ENCODE results near the gene PTPN9.

DNA sequence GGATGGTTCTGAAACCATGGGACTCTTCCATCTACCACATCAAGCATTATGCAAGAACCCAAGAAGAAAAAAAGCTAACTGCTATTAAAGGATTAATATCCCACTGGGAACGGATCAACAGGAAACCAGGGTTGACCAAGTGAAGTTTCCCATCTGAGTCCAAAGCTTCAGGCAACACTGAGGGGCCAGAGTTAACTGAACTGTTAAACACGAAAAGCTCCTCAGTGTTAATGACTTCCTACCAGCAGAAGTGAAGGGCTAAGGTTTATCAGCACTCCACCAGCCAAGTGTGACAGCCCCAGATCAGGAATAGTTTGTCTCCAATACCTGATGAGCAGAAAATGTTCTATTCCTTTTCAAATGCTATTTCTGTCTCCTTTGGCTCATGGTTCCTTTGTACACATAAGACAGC, 36.7 kb downstream of the PTPN9 start:
- TF ChIP-seq POLR2A (IDR thresholded peaks at IDR 0.05; ENCODE audit: low read depth, low read length) (no peak), MXI1 (IDR thresholded peaks at IDR 0.05; ENCODE audit: borderline replicate concordance, low read depth, low read length) (no peak), RAD21 (IDR thresholded peaks at IDR 0.05; ENCODE audit: low read length) (no peak), CEBPB (IDR thresholded peaks at IDR 0.05; ENCODE audit: low read depth, low read length) (no peak)
- TF ChIP-seq, protein P1, sequence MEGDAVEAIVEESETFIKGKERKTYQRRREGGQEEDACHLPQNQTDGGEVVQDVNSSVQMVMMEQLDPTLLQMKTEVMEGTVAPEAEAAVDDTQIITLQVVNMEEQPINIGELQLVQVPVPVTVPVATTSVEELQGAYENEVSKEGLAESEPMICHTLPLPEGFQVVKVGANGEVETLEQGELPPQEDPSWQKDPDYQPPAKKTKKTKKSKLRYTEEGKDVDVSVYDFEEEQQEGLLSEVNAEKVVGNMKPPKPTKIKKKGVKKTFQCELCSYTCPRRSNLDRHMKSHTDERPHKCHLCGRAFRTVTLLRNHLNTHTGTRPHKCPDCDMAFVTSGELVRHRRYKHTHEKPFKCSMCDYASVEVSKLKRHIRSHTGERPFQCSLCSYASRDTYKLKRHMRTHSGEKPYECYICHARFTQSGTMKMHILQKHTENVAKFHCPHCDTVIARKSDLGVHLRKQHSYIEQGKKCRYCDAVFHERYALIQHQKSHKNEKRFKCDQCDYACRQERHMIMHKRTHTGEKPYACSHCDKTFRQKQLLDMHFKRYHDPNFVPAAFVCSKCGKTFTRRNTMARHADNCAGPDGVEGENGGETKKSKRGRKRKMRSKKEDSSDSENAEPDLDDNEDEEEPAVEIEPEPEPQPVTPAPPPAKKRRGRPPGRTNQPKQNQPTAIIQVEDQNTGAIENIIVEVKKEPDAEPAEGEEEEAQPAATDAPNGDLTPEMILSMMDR (conservative IDR thresholded peaks at IDR 0.05; ENCODE audit: low read depth, low read length): no peak
- TF ChIP-seq, protein P2, sequence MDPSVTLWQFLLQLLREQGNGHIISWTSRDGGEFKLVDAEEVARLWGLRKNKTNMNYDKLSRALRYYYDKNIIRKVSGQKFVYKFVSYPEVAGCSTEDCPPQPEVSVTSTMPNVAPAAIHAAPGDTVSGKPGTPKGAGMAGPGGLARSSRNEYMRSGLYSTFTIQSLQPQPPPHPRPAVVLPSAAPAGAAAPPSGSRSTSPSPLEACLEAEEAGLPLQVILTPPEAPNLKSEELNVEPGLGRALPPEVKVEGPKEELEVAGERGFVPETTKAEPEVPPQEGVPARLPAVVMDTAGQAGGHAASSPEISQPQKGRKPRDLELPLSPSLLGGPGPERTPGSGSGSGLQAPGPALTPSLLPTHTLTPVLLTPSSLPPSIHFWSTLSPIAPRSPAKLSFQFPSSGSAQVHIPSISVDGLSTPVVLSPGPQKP (IDR thresholded peaks at IDR 0.05; ENCODE audit: borderline replicate concordance, low read depth, low read length): no peak
